Keratinocyte (primary cell): Measurements from ENCODE around the gene NPR1. TPM values are rescaled to one million over a fixed set of nuclear protein-coding genes. Genes with fewer than 3 reads are reported as not detected.

Experiments
- DNase-seq: peaks from one replicate; pipeline ENCODE4 v3.0.0-alpha.2; 2011; ENCODE audit warnings: low read depth, missing footprints, low spot score
- FAIRE-seq: peaks from 2 replicates; lab custom pipeline; 2011; peaks lifted over from hg19 to GRCh38; lab: Jason Lieb, UNC
- H2AFZ ChIP-seq: 2 replicates; pipeline ENCODE4 v1.6.0; 2012; ENCODE audit warnings: low read length, control low read depth, inconsistent platforms; ENCODE audit not compliant: control insufficient read depth
- H3K27ac ChIP-seq: 2 replicates; pipeline ENCODE4 v1.5.1; 2011; ENCODE audit warnings: low read length; ENCODE audit not compliant: control insufficient read depth, insufficient read depth
- H3K27me3 ChIP-seq: 3 replicates; pipeline ENCODE4 v1.6.0; 2011; ENCODE audit warnings: low read length; ENCODE audit not compliant: control insufficient read depth, insufficient read depth; ENCODE audit errors: extremely low read depth
- H3K36me3 ChIP-seq, 2 experiments: 2 replicates in 1 of 2; 3 replicates in 1 of 2; pipeline ENCODE4 v1.5.1; 2011; ENCODE audit warnings: low read length in 2 of 2, mild to moderate bottlenecking in 1 of 2; ENCODE audit not compliant: control insufficient read depth in 2 of 2, insufficient read depth in 2 of 2; ENCODE audit errors: extremely low read depth in 1 of 2
- H3K4me1 ChIP-seq: 3 replicates; pipeline ENCODE4 v1.5.1; 2011; ENCODE audit warnings: low read length; ENCODE audit not compliant: control insufficient read depth, insufficient read depth; ENCODE audit errors: extremely low read depth
- H3K4me2 ChIP-seq: 3 replicates; pipeline ENCODE4 v1.6.0; 2011; ENCODE audit warnings: low read depth, low read length; ENCODE audit not compliant: control insufficient read depth, insufficient read depth; ENCODE audit errors: extremely low read depth
- H3K4me3 ChIP-seq, 3 experiments: fragments of 200-600 bp in 1 of 3; sonication (generic) in 1 of 3; 2 replicates in 2 of 3; 3 replicates in 1 of 3; pipeline ENCODE4 v1.5.1; 2011 to 2016; ENCODE audit warnings: low read length in 3 of 3, mild to moderate bottlenecking in 3 of 3, control low read depth in 2 of 3, inconsistent platforms in 1 of 3, low read depth in 1 of 3, mixed read lengths in 1 of 3, mixed run types in 1 of 3, moderate library complexity in 1 of 3; ENCODE audit not compliant: control insufficient read depth in 2 of 3, insufficient read depth in 2 of 3; ENCODE audit errors: extremely low read depth in 1 of 3
- H3K79me2 ChIP-seq: 2 replicates; pipeline ENCODE4 v1.6.0; 2012; ENCODE audit warnings: low read length; ENCODE audit not compliant: control insufficient read depth, insufficient read depth
- H3K9ac ChIP-seq: 3 replicates; pipeline ENCODE4 v1.6.0; 2011; ENCODE audit warnings: low read length; ENCODE audit not compliant: control insufficient read depth, insufficient read depth; ENCODE audit errors: extremely low read depth
- H3K9me1 ChIP-seq: 3 replicates; pipeline ENCODE4 v1.6.0; 2011; ENCODE audit warnings: low read length; ENCODE audit not compliant: control insufficient read depth, insufficient read depth; ENCODE audit errors: extremely low read depth
- H3K9me3 ChIP-seq: 2 replicates; pipeline ENCODE4 v1.5.1; 2012; ENCODE audit warnings: low read depth, low read length; ENCODE audit not compliant: control insufficient read depth
- H4K20me1 ChIP-seq: 3 replicates; pipeline ENCODE4 v1.6.0; 2011; ENCODE audit warnings: low read length; ENCODE audit not compliant: control insufficient read depth, insufficient read depth; ENCODE audit errors: extremely low read depth
- EZH2 ChIP-seq: IDR thresholded peaks from one replicate; pipeline ENCODE4 v1.6.1; 2012; ENCODE audit warnings: inconsistent platforms, mild to moderate bottlenecking, low read length, moderate library complexity
- dilution Hi-C: fragments of 300-500 bp; cut with MboI; formaldehyde crosslinking; loops from one replicate; pipeline ENCODE4 v1.7.0; 2020; ENCODE audit warnings: low sequenced_read_pairs; ENCODE audit not compliant: extremely low pct_ligation_motif_present
- polyA plus RNA-seq, 5 experiments: library from polyadenylated mRNA; depleted of rRNA in 3 of 5; stranded (reverse) in 3 of 5; stranded (forward) in 1 of 5; unstranded in 1 of 5; fragments of >200 nt; gene quantifications; 1 replicate in 1 of 5; 2 replicates in 3 of 5; 3 replicates in 1 of 5; pipeline versions ENCODE4 v1.2.1 to v1.2.3, GENCODE V29; 2011 to 2012; ENCODE audit warnings: missing spikeins in 2 of 5, low read depth in 1 of 5, low replicate concordance in 1 of 5
- TF ChIP-seq, protein P1 (sequence below), 3 experiments: IDR thresholded peaks in 1 of 3; conservative IDR thresholded peaks in 1 of 3; optimal IDR thresholded peaks in 1 of 3; 2 replicates in 2 of 3; 3 replicates in 1 of 3; pipeline versions ENCODE3 to v1.5.1; 2011; ENCODE audit warnings: low read length in 3 of 3, mild to moderate bottlenecking in 3 of 3, moderate library complexity in 2 of 3, control low read depth in 1 of 3, inconsistent platforms in 1 of 3; ENCODE audit not compliant: insufficient read depth in 2 of 3; ENCODE audit errors: extremely low read depth in 1 of 3

Gene NPR1
- polyA plus RNA-seq, 1 donor (not counting 4 experiments of a cell fraction or from before 2014, with no cell fraction given) = not detected

DNA sequence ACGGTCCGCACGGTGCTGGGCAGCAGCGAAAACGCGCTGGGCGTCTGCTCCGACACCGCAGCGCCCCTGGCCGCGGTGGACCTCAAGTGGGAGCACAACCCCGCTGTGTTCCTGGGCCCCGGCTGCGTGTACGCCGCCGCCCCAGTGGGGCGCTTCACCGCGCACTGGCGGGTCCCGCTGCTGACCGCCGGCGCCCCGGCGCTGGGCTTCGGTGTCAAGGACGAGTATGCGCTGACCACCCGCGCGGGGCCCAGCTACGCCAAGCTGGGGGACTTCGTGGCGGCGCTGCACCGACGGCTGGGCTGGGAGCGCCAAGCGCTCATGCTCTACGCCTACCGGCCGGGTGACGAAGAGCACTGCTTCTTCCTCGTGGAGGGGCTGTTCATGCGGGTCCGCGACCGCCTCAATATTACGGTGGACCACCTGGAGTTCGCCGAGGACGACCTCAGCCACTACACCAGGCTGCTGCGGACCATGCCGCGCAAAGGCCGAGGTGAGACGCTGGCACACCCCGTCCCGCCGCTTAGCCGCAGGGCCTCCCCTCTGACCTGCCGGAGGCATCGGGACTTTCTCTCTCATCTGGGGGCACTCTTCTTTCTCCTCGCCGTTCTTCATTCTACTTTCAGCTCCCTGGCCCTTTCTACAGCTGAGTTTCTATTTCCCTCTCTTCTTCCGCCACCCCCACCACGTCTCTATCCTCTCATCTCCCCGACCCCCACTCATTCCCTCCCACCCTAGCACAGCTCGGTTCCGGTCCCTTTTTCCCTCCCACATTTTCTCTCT is 1.0 kb downstream of the NPR1 start:
- no peaks in the 10 kb centered on the region for H3K79me2 ChIP-seq
- H3K4me1 ChIP-seq = peaks cover 11% of the 10 kb centered on the region
- H3K4me3 ChIP-seq = peak overlapping the region in 2 of 3 experiments; percentile 48 to 54
- H3K36me3 ChIP-seq = no peaks in the 10 kb centered on the region
- TF ChIP-seq EZH2 = no peak
- TF ChIP-seq, protein P1, sequence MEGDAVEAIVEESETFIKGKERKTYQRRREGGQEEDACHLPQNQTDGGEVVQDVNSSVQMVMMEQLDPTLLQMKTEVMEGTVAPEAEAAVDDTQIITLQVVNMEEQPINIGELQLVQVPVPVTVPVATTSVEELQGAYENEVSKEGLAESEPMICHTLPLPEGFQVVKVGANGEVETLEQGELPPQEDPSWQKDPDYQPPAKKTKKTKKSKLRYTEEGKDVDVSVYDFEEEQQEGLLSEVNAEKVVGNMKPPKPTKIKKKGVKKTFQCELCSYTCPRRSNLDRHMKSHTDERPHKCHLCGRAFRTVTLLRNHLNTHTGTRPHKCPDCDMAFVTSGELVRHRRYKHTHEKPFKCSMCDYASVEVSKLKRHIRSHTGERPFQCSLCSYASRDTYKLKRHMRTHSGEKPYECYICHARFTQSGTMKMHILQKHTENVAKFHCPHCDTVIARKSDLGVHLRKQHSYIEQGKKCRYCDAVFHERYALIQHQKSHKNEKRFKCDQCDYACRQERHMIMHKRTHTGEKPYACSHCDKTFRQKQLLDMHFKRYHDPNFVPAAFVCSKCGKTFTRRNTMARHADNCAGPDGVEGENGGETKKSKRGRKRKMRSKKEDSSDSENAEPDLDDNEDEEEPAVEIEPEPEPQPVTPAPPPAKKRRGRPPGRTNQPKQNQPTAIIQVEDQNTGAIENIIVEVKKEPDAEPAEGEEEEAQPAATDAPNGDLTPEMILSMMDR (optimal IDR thresholded peaks at IDR 0.05 in 1 of 3, IDR thresholded peaks at IDR 0.05 in 1 of 3, conservative IDR thresholded peaks at IDR 0.05 in 1 of 3; ENCODE audit: extremely low read depth in 1 of 3, insufficient read depth in 2 of 3, low read length in 3 of 3) = peak in 1 of 3 experiments; percentile 9
- H3K9ac ChIP-seq = no peak overlapping the region
- H3K9me3 ChIP-seq = no peaks in the 10 kb centered on the region
- FAIRE-seq (no peak), DNase-seq (no peak)
- peak overlapping the region; percentile 56 for H2AFZ ChIP-seq
- no peaks in the 10 kb centered on the region for H3K9me1 ChIP-seq
- no peak overlapping the region for H3K27ac ChIP-seq
- H3K27me3 ChIP-seq = peaks cover 42% of the 10 kb centered on the region
- dilution Hi-C loops = loop anchor here (10.0 kb wide), 1 partner anchor 65 kb away; no protein-coding TSS in a partner anchor
- peak overlapping the region; percentile 74 for H3K4me2 ChIP-seq
- no peaks in the 10 kb centered on the region for H4K20me1 ChIP-seq

DNA sequence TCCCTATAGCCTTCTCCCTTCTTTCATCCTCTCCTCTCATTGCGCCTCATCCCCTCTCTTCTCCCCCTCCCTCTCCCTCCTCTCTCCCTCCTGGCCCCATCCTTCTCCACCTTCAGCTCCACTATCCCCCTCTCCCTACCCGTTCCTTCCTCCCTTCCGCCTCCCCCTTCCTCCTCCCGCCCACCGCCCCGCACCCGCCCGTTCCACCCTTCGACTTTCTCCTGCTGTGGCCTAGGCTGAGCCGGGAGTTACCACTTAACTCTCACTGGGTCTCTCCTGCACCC is 1.6 kb downstream of the NPR1 start:
- DNase-seq = no peak
- no peak overlapping the region for H3K9ac ChIP-seq
- no peaks in the 10 kb centered on the region for H3K9me3 ChIP-seq
- no peak for FAIRE-seq
- H4K20me1 ChIP-seq = no peaks in the 10 kb centered on the region
- no peaks in the 10 kb centered on the region for H3K9me1 ChIP-seq
- no peak overlapping the region for H3K4me3 ChIP-seq
- H3K4me2 ChIP-seq = no peak overlapping the region
- no peak overlapping the region for H2AFZ ChIP-seq
- no peak overlapping the region for H3K27ac ChIP-seq
- no peaks in the 10 kb centered on the region for H3K36me3 ChIP-seq
- dilution Hi-C loops = loop anchor here (10.0 kb wide), 1 partner anchor 65 kb away; no protein-coding TSS in a partner anchor
- H3K27me3 ChIP-seq = peaks cover 42% of the 10 kb centered on the region
- no peaks in the 10 kb centered on the region for H3K79me2 ChIP-seq
- peaks cover 11% of the 10 kb centered on the region for H3K4me1 ChIP-seq
- TF ChIP-seq, protein P1 (optimal IDR thresholded peaks at IDR 0.05 in 1 of 3, IDR thresholded peaks at IDR 0.05 in 1 of 3, conservative IDR thresholded peaks at IDR 0.05 in 1 of 3; ENCODE audit: extremely low read depth in 1 of 3, insufficient read depth in 2 of 3, low read length in 3 of 3) = no peak
- no peak for TF ChIP-seq EZH2
